ENCODE measurements around the gene RPS6KA2. TPM values are rescaled to one million over a fixed set of nuclear protein-coding genes. Genes with fewer than 3 reads are reported as not detected.

The RPS6KA2 gene
- total RNA-seq, 4 donors from 2014 or later, result 55.4 to 119 (median 76.4) TPM

DNA sequence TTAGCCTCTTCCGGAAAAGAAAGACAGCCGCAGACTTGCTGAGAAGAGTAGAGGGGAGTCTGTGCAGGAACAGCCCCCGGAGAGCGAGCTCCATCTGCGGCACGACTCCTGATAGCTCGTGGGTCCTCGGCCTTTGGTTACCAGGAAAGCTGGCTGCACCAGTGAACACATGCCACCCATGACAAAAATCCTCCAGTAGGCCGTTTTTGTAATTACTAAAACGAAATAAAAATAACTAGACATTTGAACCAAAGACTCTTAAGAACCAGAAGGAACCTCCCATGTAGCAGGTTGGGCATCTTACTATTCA is 82.8 kb downstream of the RPS6KA2 start:
- Histone ChIP-seq H3K4me3 (no peak overlapping the region), H3K36me3 (peaks cover 0 to 3% of the 10 kb centered on the region in 2 donors), H3K27ac (no peak overlapping the region), H3K4me1 (peaks cover 0 to 22% (median 0%) of the 10 kb centered on the region in 3 donors), H3K27me3 (no peaks in the 10 kb centered on the region), H3K9me3 (no peaks in the 10 kb centered on the region)
- WGBS, 2 donors (ENCODE audit: low coverage in 1 of 2), result 93% methylated on average over 8 of the region's 10 CpGs; no CpG with 5 or more reads in 1 of the 2 donors
- no peak for TF ChIP-seq EP300 (IDR thresholded peaks at IDR 0.05)
- no peak for TF ChIP-seq POLR2A (IDR thresholded peaks at IDR 0.05)
- TF ChIP-seq POLR2AphosphoS5 (IDR thresholded peaks at IDR 0.05), result no peak
- no peak for TF ChIP-seq CTCF (IDR thresholded peaks at IDR 0.05)
- no peak for ATAC-seq

- Histone ChIP-seq H3K36me3 (peaks cover 0 to 3% of the 10 kb centered on the region in 2 donors), H3K4me3 (no peak overlapping the region), H3K27ac (no peak overlapping the region), H3K4me1 (peaks cover 0 to 22% (median 0%) of the 10 kb centered on the region in 3 donors), H3K27me3 (no peaks in the 10 kb centered on the region), H3K9me3 (no peaks in the 10 kb centered on the region)
- no peak for ATAC-seq
- no peak for TF ChIP-seq EP300 (IDR thresholded peaks at IDR 0.05)
- no peak for TF ChIP-seq POLR2A (IDR thresholded peaks at IDR 0.05)
- TF ChIP-seq CTCF (IDR thresholded peaks at IDR 0.05), result no peak
- no peak for TF ChIP-seq POLR2AphosphoS5 (IDR thresholded peaks at IDR 0.05)
- WGBS, 2 donors (ENCODE audit: low coverage in 1 of 2), result 88 to 95% methylated on average over 4 to 5 of the region's 9 CpGs
These were observed 83.3 kb downstream of the RPS6KA2 start for GRCh38 chr6:166543603-166544295.

DNA sequence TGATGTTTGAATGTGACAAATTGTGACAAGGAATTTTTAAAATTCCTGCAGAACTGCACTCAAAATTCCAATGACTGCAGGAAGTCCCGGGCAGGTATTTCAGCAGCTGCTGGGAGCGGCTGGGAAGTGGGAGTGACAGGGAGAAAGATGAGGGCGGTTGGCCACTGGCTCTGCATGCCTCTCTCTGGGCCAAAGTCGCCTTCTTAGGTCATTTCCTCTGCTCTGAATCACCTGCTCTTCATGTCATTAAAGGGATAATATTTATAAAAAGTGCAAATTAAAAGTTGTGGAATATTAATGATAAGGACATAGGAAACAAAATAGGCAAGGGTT is 84.5 kb downstream of the RPS6KA2 start:
- no peak for TF ChIP-seq POLR2A (IDR thresholded peaks at IDR 0.05)
- no peak for TF ChIP-seq EP300 (IDR thresholded peaks at IDR 0.05)
- no peak for TF ChIP-seq POLR2AphosphoS5 (IDR thresholded peaks at IDR 0.05)
- TF ChIP-seq CTCF (IDR thresholded peaks at IDR 0.05), result no peak
- Histone ChIP-seq H3K27me3 (no peaks in the 10 kb centered on the region), H3K9me3 (no peaks in the 10 kb centered on the region), H3K4me3 (no peak overlapping the region), H3K36me3 (peaks cover 0 to 15% of the 10 kb centered on the region in 2 donors), H3K4me1 (peaks cover 0 to 22% (median 0%) of the 10 kb centered on the region in 3 donors), H3K27ac (peak overlapping the region in 1 of 4 donors; percentile 23)
- ATAC-seq, result no peak
- WGBS, 2 donors (ENCODE audit: low coverage in 1 of 2), result 44 to 49% methylated on average over 4 of the region's 4 CpGs

DNA sequence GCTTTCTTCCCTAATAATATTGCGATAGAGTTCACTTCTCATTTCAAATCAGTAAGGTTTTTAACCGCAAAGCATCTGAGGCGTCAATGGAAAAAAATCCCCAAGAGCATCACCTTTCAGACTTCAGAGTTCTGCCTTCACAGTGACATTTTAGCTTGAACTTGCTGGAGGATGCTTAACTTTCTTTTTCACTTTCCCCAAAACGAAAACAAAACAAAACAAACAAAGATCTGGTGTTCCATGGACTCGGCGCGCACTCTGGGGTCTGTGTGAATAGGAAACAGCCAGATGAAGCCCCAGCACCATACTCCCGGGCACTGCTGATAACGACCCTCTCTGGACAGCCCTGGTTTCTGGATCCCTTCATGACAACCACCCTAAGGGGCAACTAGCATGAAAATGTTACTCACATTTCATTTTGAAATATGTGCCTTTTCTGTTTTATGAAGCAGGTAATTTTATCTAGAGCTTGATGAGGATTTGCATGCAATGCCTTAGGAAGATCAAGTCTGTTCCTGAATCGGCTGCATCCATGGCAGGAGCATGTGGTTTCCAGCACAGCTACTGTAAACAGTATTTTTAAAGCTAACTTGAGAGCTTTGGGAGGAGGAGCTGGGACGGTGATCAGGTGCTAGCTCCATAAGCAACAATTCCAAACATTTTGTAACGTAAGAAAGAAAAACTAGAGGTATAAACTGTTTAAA is 85.0 kb downstream of the RPS6KA2 start:
- peaks cover 0 to 20% of the 10 kb centered on the region in 2 donors for H3K36me3 ChIP-seq
- H3K4me3 ChIP-seq, result no peak overlapping the region
- H3K9me3 ChIP-seq, result no peaks in the 10 kb centered on the region
- TF ChIP-seq EP300 (IDR thresholded peaks at IDR 0.05) (no peak), POLR2A (IDR thresholded peaks at IDR 0.05) (no peak), CTCF (IDR thresholded peaks at IDR 0.05) (no peak), POLR2AphosphoS5 (IDR thresholded peaks at IDR 0.05) (no peak)
- ATAC-seq, result no peak
- peaks cover 0 to 22% (median 0%) of the 10 kb centered on the region in 3 donors for H3K4me1 ChIP-seq
- H3K27me3 ChIP-seq, result no peaks in the 10 kb centered on the region
- 57 to 70% methylated on average over 6 to 12 of the region's 12 CpGs for WGBS, 2 donors (ENCODE audit: low coverage in 1 of 2)
- peak overlapping the region in 3 of 4 donors; percentile 23 to 39 (median 38) for H3K27ac ChIP-seq

- Histone ChIP-seq H3K9me3 (no peaks in the 10 kb centered on the region), H3K36me3 (peaks cover 0 to 27% of the 10 kb centered on the region in 2 donors), H3K27ac (peak overlapping the region in 3 of 4 donors; percentile 23 to 58 (median 38)), H3K4me3 (no peak overlapping the region), H3K4me1 (peaks cover 0 to 22% (median 0%) of the 10 kb centered on the region in 3 donors), H3K27me3 (no peaks in the 10 kb centered on the region)
- 78 to 87% methylated on average over 6 to 9 of the region's 12 CpGs for WGBS, 2 donors (ENCODE audit: low coverage in 1 of 2)
- TF ChIP-seq CTCF (IDR thresholded peaks at IDR 0.05) (no peak), POLR2A (IDR thresholded peaks at IDR 0.05) (no peak), POLR2AphosphoS5 (IDR thresholded peaks at IDR 0.05) (no peak), EP300 (IDR thresholded peaks at IDR 0.05) (no peak)
- no peak for ATAC-seq
These were observed 85.7 kb downstream of the RPS6KA2 start for GRCh38 chr6:166541366-166541765.

Measured in gastroesophageal sphincter (tissue), 4 donors.